Measurements from ENCODE around the gene CAMK1G. TPM values are rescaled to one million over a fixed set of nuclear protein-coding genes. Genes with fewer than 3 reads are reported as not detected.

CAMK1G gene
- total and polyA plus RNA-seq, 2 experiments from 2014 or later: 0.32 to 0.76 TPM

DNA sequence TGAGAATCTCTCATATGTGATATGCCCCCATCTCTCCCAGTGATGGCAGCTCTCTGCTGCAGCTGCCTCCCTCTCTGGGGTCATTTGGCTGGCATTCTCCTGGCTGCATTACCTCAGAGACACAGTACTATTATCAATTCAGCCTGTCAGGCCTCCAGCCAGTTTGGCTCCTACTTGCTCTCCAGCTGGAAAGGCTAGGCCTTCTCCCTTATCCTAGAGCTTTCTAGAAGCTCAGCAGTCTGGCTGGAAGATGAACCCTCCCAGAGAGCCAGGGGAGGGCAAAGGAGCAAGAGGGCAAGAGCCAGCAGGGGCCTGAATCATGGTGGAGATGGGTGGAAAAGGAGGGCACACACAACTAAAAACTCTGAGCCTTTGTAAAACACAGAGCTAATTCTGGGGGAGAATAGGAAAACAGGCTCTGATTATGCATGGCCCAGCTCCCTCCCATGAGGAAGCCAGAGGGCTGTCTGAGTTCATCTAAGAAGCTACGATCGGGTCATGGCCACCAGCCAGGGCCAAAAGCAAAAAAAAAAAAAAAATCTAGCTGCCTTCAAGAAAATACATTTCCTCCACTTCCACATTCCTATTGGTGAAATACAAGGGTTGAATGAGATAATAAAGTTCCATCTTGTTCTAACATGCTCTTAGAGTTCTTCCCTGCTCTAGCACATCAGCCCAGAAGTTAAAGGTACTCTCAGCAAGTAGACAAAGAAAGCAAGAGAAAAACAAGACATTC, 59.9 kb downstream of the CAMK1G start:
- peaks cover 5% of the 10 kb centered on the region; the same call in 1 of the 2 replicates for H3K4me1 ChIP-seq (ENCODE audit: insufficient read depth)
- no peak overlapping the region for H3K27ac Mint-ChIP-seq

GRCh38 chr1:209645574-209646452, 62.3 kb downstream of the CAMK1G start:
- Histone ChIP-seq H3K4me1 (ENCODE audit: insufficient read depth) (peaks cover 5% of the 10 kb centered on the region; the same call in 1 of the 2 replicates), H3K4me3 (no peak overlapping the region), H3K27ac (ENCODE audit: low read depth) (no peak overlapping the region), H3K27me3 (ENCODE audit: insufficient read depth) (no peaks in the 10 kb centered on the region), H4K20me1 (replicated peaks; ENCODE audit: insufficient read depth) (no peaks in the 10 kb centered on the region), H3K4me2 (no peak overlapping the region), H3K79me2 (replicated peaks; ENCODE audit: insufficient read depth) (no peaks in the 10 kb centered on the region), H3K36me3 (ENCODE audit: insufficient read depth) (no peaks in the 10 kb centered on the region), H2AFZ (peak overlapping the region; percentile 70; the same call in 1 of the 2 replicates), H3F3A (replicated peaks; ENCODE audit: low read depth) (no peaks in the 10 kb centered on the region), H3K9me2 (ENCODE audit: insufficient read depth) (no peaks in the 10 kb centered on the region)
- H3K9me3 Mint-ChIP-seq: no peaks in the 10 kb centered on the region; the same call in 2 of the 3 replicates
- no peak overlapping the region for H3K4me3 Mint-ChIP-seq
- H3K27ac Mint-ChIP-seq: no peak overlapping the region
- H3K36me3 Mint-ChIP-seq (ENCODE audit: low read depth): no peaks in the 10 kb centered on the region
- DNase-seq (ENCODE audit: low spot score) (no peak), ATAC-seq (no peak)
- H3K4me1 Mint-ChIP-seq: peaks cover 7% of the 10 kb centered on the region
- H3K27me3 Mint-ChIP-seq (ENCODE audit: insufficient read depth, low read depth, poor library complexity): peaks cover 6% of the 10 kb centered on the region
- TF ChIP-seq ZNF114 (CRISPR knock-in tag; IDR thresholded peaks at IDR 0.05) (no peak), NANOG (IDR thresholded peaks at IDR 0.05; ENCODE audit: borderline replicate concordance) (no peak), CTCF (conservative IDR thresholded peaks at IDR 0.05; ENCODE audit: low read depth in 2 of 2) (no peak)

More for the DNA sequence above, 59.9 kb downstream of the CAMK1G start:
- no peaks in the 10 kb centered on the region for H3K27me3 ChIP-seq (ENCODE audit: insufficient read depth)
- Mint-ChIP-seq H3K36me3 (ENCODE audit: low read depth) (no peaks in the 10 kb centered on the region), H3K9me3 (no peaks in the 10 kb centered on the region; the same call in 2 of the 3 replicates), H3K4me3 (no peak overlapping the region), H3K4me1 (peaks cover 7% of the 10 kb centered on the region), H3K27me3 (ENCODE audit: insufficient read depth, low read depth, poor library complexity) (peaks cover 6% of the 10 kb centered on the region)
- H3F3A ChIP-seq (replicated peaks; ENCODE audit: low read depth): no peaks in the 10 kb centered on the region
- no peak for TF ChIP-seq STAT1 (IDR thresholded peaks at IDR 0.05; ENCODE audit: unreplicated experiment)
- TF ChIP-seq, protein P1, sequence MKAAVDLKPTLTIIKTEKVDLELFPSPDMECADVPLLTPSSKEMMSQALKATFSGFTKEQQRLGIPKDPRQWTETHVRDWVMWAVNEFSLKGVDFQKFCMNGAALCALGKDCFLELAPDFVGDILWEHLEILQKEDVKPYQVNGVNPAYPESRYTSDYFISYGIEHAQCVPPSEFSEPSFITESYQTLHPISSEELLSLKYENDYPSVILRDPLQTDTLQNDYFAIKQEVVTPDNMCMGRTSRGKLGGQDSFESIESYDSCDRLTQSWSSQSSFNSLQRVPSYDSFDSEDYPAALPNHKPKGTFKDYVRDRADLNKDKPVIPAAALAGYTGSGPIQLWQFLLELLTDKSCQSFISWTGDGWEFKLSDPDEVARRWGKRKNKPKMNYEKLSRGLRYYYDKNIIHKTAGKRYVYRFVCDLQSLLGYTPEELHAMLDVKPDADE (IDR thresholded peaks at IDR 0.05): no peak
- no peak for TF ChIP-seq EZH2phosphoT487 (IDR thresholded peaks at IDR 0.05; ENCODE audit: unreplicated experiment)
- no peak for TF ChIP-seq CTCF (conservative IDR thresholded peaks at IDR 0.05; ENCODE audit: low read depth in 2 of 2)
- TF ChIP-seq POLR2AphosphoS5 (IDR thresholded peaks at IDR 0.05; ENCODE audit: low read depth): no peak
- no peak for TF ChIP-seq ZNF331 (CRISPR knock-in tag; IDR thresholded peaks at IDR 0.05; ENCODE audit: low read depth)
- no peak for TF ChIP-seq ZNF114 (CRISPR knock-in tag; IDR thresholded peaks at IDR 0.05)
- TF ChIP-seq EZH2 (IDR thresholded peaks at IDR 0.05; ENCODE audit: low read depth, unreplicated experiment): no peak
- TF ChIP-seq JUNB (IDR thresholded peaks at IDR 0.05; ENCODE audit: unreplicated experiment): no peak
- H4K20me1 ChIP-seq (replicated peaks; ENCODE audit: insufficient read depth): no peaks in the 10 kb centered on the region
- no peak overlapping the region for H3K27ac ChIP-seq (ENCODE audit: low read depth)
- peaks cover 3% of the 10 kb centered on the region; the same call in 1 of the 2 replicates for H3K9me2 ChIP-seq (ENCODE audit: insufficient read depth)
- peak overlapping the region; percentile 23; the same call in 1 of the 2 replicates for H2AFZ ChIP-seq
- H3K4me2 ChIP-seq: no peak overlapping the region
- no peaks in the 10 kb centered on the region for H3K79me2 ChIP-seq (replicated peaks; ENCODE audit: insufficient read depth)
- H3K36me3 ChIP-seq (ENCODE audit: insufficient read depth): no peaks in the 10 kb centered on the region
- DNase-seq (ENCODE audit: low spot score) (no peak), ATAC-seq (no peak)
- no peak overlapping the region for H3K4me3 ChIP-seq
